Left forelimb (tissue), 1 donor: ENCODE measurements around the gene CNTN2.

ENCODE experiments used
- DNase-seq: peaks from one replicate; pipeline ENCODE4 v3.0.0-alpha.2; 2018; ENCODE audit warnings: low spot score

The CNTN2 gene

GRCh38 chr1:205122489-205122882, 79.5 kb downstream of the CNTN2 start:
- DNase-seq: no peak

GRCh38 chr1:205124726-205125125, 81.7 kb downstream of the CNTN2 start:
- no peak for DNase-seq

- DNase-seq: no peak
These were observed 84.6 kb downstream of the CNTN2 start for GRCh38 chr1:205127646-205128045.
